PFSK-1 (cell line): ENCODE results near the gene SPACA4.

Experiments used
- FOXP2 ChIP-seq: optimal IDR thresholded peaks from 2 replicates; pipeline ENCODE3; 2011; ENCODE audit warnings: borderline replicate concordance, control low read depth, inconsistent platforms; ENCODE audit not compliant: insufficient read depth; ENCODE audit errors: extremely low read length, extremely low read depth
- POLR2AphosphoS5 ChIP-seq: IDR thresholded peaks from 2 replicates; pipeline ENCODE4 v1.6.1; 2012; ENCODE audit warnings: low read depth, mild to moderate bottlenecking, control low read depth, low read length, moderate library complexity
- SIN3A ChIP-seq: IDR thresholded peaks from 2 replicates; pipeline ENCODE4 v1.6.1; 2012; ENCODE audit warnings: mild to moderate bottlenecking, low read length, moderate library complexity, borderline replicate concordance; ENCODE audit not compliant: insufficient read depth
- TAF1 ChIP-seq: IDR thresholded peaks from 2 replicates; pipeline ENCODE4 v1.6.1; 2012; ENCODE audit warnings: low read length, control low read depth, borderline replicate concordance; ENCODE audit not compliant: insufficient read depth
- TF ChIP-seq, protein P1 (sequence below), 2 experiments: IDR thresholded peaks; 2 replicates each; pipeline versions ENCODE4 v1.6.1 to v1.8.0; 2011 to 2012; ENCODE audit warnings: low read depth in 2 of 2, low read length in 2 of 2, control low read depth in 1 of 2, inconsistent platforms in 1 of 2, mild to moderate bottlenecking in 1 of 2, moderate library complexity in 1 of 2; ENCODE audit not compliant: insufficient read depth in 1 of 2

Gene SPACA4

DNA sequence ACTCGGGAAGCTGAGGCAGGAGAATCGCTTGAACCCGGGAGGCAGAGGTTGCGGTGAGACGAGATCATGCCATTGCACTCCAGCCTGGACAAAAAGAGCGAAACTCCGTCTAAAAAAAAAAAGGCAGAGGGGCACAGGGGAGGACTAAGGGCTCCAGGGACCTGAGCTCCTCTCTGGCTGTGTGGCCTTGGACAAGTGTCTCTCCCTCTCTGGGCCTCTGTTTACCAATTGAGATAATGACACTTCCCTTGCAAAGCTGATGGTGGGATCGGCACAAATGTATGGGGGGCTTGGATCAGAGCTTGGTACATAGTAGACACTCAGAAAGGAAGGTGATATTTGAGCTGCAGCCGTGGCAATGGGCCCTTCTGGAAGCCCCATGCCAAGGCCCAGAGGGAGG lies 11.4 kb upstream of the SPACA4 start:
- TF ChIP-seq FOXP2 (no peak), POLR2AphosphoS5 (no peak), SIN3A (no peak), TAF1 (no peak)
- TF ChIP-seq, protein P1, sequence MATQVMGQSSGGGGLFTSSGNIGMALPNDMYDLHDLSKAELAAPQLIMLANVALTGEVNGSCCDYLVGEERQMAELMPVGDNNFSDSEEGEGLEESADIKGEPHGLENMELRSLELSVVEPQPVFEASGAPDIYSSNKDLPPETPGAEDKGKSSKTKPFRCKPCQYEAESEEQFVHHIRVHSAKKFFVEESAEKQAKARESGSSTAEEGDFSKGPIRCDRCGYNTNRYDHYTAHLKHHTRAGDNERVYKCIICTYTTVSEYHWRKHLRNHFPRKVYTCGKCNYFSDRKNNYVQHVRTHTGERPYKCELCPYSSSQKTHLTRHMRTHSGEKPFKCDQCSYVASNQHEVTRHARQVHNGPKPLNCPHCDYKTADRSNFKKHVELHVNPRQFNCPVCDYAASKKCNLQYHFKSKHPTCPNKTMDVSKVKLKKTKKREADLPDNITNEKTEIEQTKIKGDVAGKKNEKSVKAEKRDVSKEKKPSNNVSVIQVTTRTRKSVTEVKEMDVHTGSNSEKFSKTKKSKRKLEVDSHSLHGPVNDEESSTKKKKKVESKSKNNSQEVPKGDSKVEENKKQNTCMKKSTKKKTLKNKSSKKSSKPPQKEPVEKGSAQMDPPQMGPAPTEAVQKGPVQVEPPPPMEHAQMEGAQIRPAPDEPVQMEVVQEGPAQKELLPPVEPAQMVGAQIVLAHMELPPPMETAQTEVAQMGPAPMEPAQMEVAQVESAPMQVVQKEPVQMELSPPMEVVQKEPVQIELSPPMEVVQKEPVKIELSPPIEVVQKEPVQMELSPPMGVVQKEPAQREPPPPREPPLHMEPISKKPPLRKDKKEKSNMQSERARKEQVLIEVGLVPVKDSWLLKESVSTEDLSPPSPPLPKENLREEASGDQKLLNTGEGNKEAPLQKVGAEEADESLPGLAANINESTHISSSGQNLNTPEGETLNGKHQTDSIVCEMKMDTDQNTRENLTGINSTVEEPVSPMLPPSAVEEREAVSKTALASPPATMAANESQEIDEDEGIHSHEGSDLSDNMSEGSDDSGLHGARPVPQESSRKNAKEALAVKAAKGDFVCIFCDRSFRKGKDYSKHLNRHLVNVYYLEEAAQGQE (IDR thresholded peaks at IDR 0.05; ENCODE audit: insufficient read depth in 1 of 2, low read depth in 2 of 2, low read length in 2 of 2) = no peak

DNA sequence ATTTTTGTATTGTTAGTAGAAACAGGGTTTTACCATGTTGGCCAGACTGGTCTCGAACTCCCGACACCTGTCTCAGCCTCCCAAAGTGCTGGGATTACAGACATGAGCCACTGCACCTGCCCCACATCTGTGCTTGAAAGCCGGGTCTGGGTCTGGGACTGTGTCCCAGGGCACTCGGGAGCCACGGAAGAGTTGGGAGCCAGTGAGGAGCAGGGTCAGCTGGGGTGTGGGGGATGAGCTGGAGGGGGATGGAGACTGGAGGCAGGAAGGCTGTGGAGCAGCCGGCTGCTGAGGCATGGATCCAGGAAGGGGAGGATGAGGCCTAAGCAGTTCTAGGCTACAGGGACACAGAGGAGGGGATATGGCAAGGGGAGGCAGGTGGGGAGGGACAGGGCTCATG lies 10.7 kb upstream of the SPACA4 start:
- TF ChIP-seq FOXP2 (no peak), SIN3A (no peak), TAF1 (no peak), POLR2AphosphoS5 (no peak)
- TF ChIP-seq, protein P1 (IDR thresholded peaks at IDR 0.05; ENCODE audit: insufficient read depth in 1 of 2, low read depth in 2 of 2, low read length in 2 of 2) = no peak

DNA sequence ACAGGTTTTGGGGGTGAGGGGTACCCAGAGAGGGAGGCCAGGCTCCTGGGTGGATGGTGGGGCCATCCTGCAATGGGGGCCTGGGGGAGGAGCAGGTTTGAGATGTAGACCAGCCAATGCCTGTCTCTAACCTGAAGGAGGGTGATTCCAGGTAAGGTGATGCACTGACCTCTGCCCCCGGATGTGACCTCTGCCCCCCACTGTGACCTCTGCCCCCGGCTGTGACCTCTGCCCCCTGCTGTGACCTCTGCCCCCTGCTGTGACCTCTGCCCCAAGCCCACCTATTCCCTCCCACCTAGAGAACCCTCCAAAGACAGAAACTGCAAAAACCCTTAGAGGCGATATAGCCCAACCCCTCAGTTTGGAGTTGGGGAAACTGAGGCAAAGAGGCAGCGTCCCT lies 10.3 kb upstream of the SPACA4 start:
- no peak for TF ChIP-seq FOXP2
- TF ChIP-seq, protein P1 (IDR thresholded peaks at IDR 0.05; ENCODE audit: insufficient read depth in 1 of 2, low read depth in 2 of 2, low read length in 2 of 2) = no peak
- TF ChIP-seq TAF1 = no peak
- TF ChIP-seq SIN3A = no peak
- TF ChIP-seq POLR2AphosphoS5 = no peak

DNA sequence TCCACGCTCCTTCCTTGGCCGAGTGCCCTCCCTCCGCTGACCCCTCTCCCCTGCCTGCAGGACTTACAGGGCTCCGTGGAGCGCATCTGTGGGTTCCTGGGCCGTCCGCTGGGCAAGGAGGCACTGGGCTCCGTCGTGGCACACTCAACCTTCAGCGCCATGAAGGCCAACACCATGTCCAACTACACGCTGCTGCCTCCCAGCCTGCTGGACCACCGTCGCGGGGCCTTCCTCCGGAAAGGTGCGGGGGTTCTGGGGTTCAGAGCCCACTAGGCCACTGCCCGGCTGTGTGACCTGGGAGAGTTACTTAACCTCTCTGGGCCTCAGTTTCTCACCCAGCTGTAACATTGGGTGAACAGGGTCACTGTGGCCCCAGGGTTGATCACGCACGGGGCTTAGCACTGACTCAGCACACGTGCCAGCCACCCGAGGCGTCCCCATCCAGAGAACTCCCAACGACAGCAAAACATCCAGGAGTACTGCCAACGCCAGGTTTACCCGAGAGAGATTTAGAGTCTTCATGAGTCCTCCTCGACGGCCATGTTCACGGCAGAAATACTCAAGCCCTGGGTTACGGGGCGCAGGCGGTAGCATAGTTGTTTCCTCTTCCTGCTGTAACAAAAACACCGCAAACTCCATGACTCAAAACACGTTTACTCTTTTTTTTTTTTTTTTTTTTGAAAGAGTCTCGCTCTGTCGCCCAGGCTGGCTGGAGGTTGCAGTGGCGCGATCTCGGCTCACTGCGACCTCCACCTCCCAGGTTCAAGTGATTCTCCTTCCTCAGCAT lies 9.7 kb upstream of the SPACA4 start:
- TF ChIP-seq POLR2AphosphoS5 = no peak
- TF ChIP-seq TAF1 = no peak
- no peak for TF ChIP-seq SIN3A
- no peak for TF ChIP-seq FOXP2
- TF ChIP-seq, protein P1 (IDR thresholded peaks at IDR 0.05; ENCODE audit: insufficient read depth in 1 of 2, low read depth in 2 of 2, low read length in 2 of 2) = no peak
